Esophagus squamous epithelium (tissue), 4 donors: Measurements from ENCODE around the gene CAP2.

Source experiments
- POLR2A ChIP-seq, 4 donors: fragments of 450-650 bp; IDR thresholded peaks; one replicate each; pipeline ENCODE4 v1.6.1; 2017; ENCODE audit warnings: antibody characterized with exemption in 4 of 4, mild to moderate bottlenecking in 4 of 4, moderate library complexity in 3 of 4
- TF ChIP-seq, protein P1 (sequence below), 6 experiments: fragments of 450-650 bp in 4 of 6; fragments of 200-600 bp in 2 of 6; sonication (generic) in 2 of 6; IDR thresholded peaks; one replicate each; pipeline ENCODE4 v1.5.1; 2016 to 2019; ENCODE audit warnings: antibody characterized with exemption in 6 of 6, mild to moderate bottlenecking in 4 of 6, moderate library complexity in 4 of 6

DNA sequence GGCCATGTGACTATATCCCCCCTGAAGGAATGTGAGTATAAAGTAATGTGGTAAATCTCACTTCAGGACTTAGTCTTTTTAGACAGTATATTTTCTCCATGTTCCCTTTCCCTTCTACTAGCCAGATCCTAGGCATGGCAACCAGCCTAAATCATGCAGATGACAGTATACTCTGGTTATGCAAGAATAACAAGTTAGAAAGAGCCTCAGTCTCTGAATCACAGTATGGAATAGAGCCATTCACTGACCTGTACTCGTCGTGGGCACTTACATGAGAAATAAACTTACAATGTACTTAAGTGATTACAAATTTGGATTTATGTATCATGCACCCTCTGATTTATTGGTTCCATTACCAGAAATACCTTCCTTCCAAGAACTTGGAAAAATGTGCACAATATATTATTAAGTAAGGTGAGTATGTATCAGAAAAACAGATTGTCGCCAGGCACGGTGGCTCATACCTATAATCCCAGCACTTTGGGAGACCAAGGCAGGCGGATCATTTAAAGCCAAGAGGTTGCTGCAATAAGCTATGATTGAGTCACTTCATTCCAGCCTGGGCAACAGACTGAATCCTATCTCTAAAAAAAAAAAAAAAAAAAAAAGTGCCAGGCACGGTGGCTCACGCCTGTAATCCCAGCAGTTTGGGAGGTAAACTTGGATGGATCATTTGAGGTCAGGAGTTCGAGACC lies 181.6 kb downstream of the CAP2 start:
- no peak for TF ChIP-seq POLR2A (IDR thresholded peaks at IDR 0.05)
- TF ChIP-seq, protein P1, sequence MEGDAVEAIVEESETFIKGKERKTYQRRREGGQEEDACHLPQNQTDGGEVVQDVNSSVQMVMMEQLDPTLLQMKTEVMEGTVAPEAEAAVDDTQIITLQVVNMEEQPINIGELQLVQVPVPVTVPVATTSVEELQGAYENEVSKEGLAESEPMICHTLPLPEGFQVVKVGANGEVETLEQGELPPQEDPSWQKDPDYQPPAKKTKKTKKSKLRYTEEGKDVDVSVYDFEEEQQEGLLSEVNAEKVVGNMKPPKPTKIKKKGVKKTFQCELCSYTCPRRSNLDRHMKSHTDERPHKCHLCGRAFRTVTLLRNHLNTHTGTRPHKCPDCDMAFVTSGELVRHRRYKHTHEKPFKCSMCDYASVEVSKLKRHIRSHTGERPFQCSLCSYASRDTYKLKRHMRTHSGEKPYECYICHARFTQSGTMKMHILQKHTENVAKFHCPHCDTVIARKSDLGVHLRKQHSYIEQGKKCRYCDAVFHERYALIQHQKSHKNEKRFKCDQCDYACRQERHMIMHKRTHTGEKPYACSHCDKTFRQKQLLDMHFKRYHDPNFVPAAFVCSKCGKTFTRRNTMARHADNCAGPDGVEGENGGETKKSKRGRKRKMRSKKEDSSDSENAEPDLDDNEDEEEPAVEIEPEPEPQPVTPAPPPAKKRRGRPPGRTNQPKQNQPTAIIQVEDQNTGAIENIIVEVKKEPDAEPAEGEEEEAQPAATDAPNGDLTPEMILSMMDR (IDR thresholded peaks at IDR 0.05), result no peak
